Endothelial cell (in vitro differentiated cells): ENCODE results near the gene RAMP1. TPM values are rescaled to one million over a fixed set of nuclear protein-coding genes. Genes with fewer than 3 reads are reported as not detected.
"Not testable (repeated sequence)": the region's sequence is repeated elsewhere in the genome, so short reads cannot be mapped to it uniquely, and the experiment has no call there.

Experiments used
- DNase-seq: peaks from one replicate; pipeline ENCODE4 v3.0.0; 2021; ENCODE audit warnings: low spot score
- H3K27ac Mint-ChIP-seq: one replicate; pipeline ENCODE4 v1.8.0; 2021; ENCODE audit warnings: mixed read lengths, inconsistent platforms; ENCODE audit not compliant: unreplicated experiment
- H3K27me3 Mint-ChIP-seq: one replicate; pipeline ENCODE4 v1.8.0; 2021; ENCODE audit warnings: mild to moderate bottlenecking, moderate library complexity, mixed read lengths, inconsistent platforms; ENCODE audit not compliant: unreplicated experiment
- H3K36me3 Mint-ChIP-seq: one replicate; pipeline ENCODE4 v1.8.0; 2021; ENCODE audit warnings: mild to moderate bottlenecking, low read depth, mixed read lengths, inconsistent platforms; ENCODE audit not compliant: unreplicated experiment
- H3K4me1 Mint-ChIP-seq: one replicate; pipeline ENCODE4 v1.8.0; 2021; ENCODE audit warnings: mild to moderate bottlenecking, mixed read lengths, inconsistent platforms; ENCODE audit not compliant: unreplicated experiment
- H3K4me3 Mint-ChIP-seq: one replicate; pipeline ENCODE4 v1.8.0; 2021; ENCODE audit warnings: mild to moderate bottlenecking, mixed read lengths, inconsistent platforms; ENCODE audit not compliant: unreplicated experiment
- H3K9me3 Mint-ChIP-seq: one replicate; pipeline ENCODE4 v1.8.0; 2021; ENCODE audit warnings: mixed read lengths, inconsistent platforms; ENCODE audit not compliant: unreplicated experiment
- total RNA-seq: library from RNA; stranded (reverse); fragmentation: NEBNext Ultra II Directional; extraction: Animal tissue kit (Norgen Biotek cat#: 25700); gene quantifications from one replicate; pipeline ENCODE4 v1.2.1, GENCODE V29; 2021; ENCODE audit not compliant: unreplicated experiment
- TF ChIP-seq, protein P1 (sequence below): fragments of 200-600 bp; sonication (generic); IDR thresholded peaks from one replicate; pipeline ENCODE4 v1.5.0; 2021; ENCODE audit warnings: antibody characterized with exemption; ENCODE audit not compliant: unreplicated experiment

The RAMP1 gene
- total RNA-seq, 1 donor from 2014 or later: 2.2 TPM

DNA sequence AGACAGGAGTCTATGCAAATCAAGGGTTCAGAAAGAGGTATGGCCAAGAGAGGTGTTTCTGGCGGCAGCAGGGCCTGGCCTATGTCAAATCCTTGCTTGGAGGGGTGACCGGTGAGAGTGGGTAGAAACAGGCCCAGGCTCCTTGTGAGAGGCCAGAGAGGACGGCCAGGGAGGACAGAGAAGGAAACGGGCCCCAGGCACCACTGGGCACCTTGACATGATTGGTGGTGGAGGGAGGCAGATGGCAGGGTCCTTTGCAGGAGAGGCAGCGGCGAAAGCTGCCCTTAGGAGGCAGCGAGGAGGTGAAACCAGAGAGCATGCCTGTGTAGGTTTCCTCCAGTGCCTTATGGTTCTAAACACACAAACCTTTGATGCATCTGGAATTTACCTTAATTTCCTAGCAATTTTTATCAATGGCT lies 6.2 kb downstream of the RAMP1 start:
- H3K27ac Mint-ChIP-seq: no peak overlapping the region
- DNase-seq: no peak
- TF ChIP-seq, protein P1, sequence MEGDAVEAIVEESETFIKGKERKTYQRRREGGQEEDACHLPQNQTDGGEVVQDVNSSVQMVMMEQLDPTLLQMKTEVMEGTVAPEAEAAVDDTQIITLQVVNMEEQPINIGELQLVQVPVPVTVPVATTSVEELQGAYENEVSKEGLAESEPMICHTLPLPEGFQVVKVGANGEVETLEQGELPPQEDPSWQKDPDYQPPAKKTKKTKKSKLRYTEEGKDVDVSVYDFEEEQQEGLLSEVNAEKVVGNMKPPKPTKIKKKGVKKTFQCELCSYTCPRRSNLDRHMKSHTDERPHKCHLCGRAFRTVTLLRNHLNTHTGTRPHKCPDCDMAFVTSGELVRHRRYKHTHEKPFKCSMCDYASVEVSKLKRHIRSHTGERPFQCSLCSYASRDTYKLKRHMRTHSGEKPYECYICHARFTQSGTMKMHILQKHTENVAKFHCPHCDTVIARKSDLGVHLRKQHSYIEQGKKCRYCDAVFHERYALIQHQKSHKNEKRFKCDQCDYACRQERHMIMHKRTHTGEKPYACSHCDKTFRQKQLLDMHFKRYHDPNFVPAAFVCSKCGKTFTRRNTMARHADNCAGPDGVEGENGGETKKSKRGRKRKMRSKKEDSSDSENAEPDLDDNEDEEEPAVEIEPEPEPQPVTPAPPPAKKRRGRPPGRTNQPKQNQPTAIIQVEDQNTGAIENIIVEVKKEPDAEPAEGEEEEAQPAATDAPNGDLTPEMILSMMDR: no peak
- peaks cover 6% of the 10 kb centered on the region for H3K4me1 Mint-ChIP-seq
- peaks cover 9% of the 10 kb centered on the region for H3K27me3 Mint-ChIP-seq
- no peaks in the 10 kb centered on the region for H3K36me3 Mint-ChIP-seq
- H3K4me3 Mint-ChIP-seq: no peak overlapping the region
- no peaks in the 10 kb centered on the region for H3K9me3 Mint-ChIP-seq

DNA sequence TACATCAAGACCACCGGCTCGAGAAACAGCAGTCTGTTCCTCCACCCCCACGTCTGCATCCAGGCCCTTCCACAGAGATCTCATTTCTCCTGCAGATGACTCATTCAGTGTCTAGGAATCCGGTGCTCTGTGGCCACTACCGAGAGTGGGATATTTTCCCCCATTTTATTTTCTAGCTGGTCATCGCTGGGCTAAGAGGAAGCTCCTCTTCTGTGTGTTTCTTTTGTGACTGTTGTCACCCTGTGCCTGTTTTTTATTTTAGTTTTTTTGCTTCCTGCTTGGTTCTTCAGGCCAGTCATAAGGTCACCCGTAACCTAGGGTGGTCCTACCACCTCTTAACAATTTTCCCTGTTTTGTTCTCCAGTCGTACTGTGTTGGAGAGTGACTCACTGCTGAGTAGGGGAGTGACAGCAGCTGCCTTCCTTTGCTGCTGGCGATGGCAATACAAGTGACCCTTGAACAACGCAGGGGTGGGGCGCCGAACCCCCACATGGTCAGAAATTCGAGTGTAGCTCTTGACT lies 6.7 kb downstream of the RAMP1 start:
- no peaks in the 10 kb centered on the region for H3K36me3 Mint-ChIP-seq
- TF ChIP-seq, protein P1: no peak
- H3K4me3 Mint-ChIP-seq: no peak overlapping the region
- no peaks in the 10 kb centered on the region for H3K9me3 Mint-ChIP-seq
- H3K4me1 Mint-ChIP-seq: peaks cover 8% of the 10 kb centered on the region
- no peak for DNase-seq
- no peak overlapping the region for H3K27ac Mint-ChIP-seq
- peaks cover 9% of the 10 kb centered on the region for H3K27me3 Mint-ChIP-seq

DNA sequence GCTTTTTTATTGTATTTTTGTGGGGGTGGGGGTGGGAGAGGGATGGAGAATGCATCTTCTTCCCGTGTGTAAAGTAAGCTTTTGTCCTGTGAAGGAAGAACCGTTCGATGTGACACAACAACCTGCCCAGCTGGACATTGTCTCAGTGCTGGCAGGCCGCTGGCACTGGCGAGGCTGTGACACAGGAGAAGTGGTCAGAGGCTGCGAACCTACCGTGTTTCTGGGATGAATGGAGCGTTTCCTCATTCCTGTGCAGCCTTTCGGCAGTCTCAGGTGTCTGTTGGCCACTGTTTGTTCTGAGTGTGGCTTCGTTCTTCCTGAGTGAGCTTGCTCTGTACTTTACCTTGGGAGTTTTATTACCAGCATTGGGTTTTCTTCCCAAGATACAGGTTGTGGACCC lies 8.0 kb downstream of the RAMP1 start:
- TF ChIP-seq, protein P1: no peak
- H3K36me3 Mint-ChIP-seq: no peaks in the 10 kb centered on the region
- H3K27me3 Mint-ChIP-seq: peaks cover 9% of the 10 kb centered on the region
- H3K4me3 Mint-ChIP-seq: no peak overlapping the region
- peaks cover 12% of the 10 kb centered on the region for H3K4me1 Mint-ChIP-seq
- no peak overlapping the region for H3K27ac Mint-ChIP-seq
- DNase-seq: no peak
- no peaks in the 10 kb centered on the region for H3K9me3 Mint-ChIP-seq

DNA sequence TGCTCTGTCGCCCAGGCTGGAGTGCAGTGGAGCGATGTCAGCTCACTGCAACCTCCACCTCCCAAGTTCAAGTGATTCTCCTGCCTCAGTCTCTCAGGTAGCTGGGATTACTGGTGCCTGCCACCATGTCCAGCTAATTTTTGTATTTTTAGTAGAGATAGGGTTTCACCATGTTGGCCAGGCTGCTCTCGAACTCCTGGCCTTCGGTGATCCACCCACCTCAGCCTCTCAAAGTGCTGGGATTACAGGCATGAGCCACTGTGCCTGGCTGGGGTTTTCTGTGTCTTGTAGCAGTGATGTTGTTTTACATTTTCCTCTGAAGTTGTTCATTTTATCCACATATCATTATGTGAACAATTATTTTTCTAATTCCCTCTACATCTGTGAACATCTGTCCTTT lies 8.7 kb downstream of the RAMP1 start:
- not testable (repeated sequence) for H3K36me3 Mint-ChIP-seq, H3K27me3 Mint-ChIP-seq, H3K27ac Mint-ChIP-seq, H3K9me3 Mint-ChIP-seq, DNase-seq, H3K4me3 Mint-ChIP-seq
- peaks cover 12% of the 10 kb centered on the region for H3K4me1 Mint-ChIP-seq

DNA sequence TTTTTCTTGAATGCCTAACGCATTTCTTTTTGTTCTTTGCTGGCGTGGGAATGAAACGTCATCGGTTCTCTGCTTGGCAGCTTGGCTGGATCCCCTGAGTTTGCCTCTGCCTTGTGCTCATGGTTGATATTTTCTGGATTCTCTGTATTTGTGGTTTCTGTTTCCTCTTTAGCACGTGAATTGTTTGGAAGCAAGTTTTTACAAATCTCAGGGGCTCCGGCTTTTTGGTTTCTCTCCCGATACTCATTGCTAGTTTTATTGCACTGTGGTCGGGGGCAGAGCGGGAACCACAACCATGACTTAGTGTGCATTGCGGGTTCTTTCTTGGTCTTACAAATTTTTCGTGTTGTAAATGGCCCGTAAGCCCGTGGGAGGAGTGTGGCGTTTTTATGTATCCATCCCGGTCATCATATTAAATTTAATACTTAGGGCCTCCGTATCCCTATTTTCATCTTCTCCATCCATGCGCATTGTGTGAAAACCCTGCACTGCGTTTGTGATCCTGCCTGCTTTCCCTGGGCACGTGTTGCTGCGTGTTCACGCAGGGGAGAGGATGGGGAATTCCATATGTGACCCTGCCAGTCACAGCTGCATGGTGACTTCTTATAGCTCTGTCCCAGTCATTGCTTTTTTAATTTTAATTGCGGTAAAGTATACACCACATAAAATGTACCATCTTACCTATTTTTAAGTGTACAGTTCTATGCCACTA lies 9.4 kb downstream of the RAMP1 start:
- Mint-ChIP-seq H3K4me1 (peaks cover 12% of the 10 kb centered on the region), H3K9me3 (no peaks in the 10 kb centered on the region), H3K27ac (no peak overlapping the region), H3K36me3 (no peaks in the 10 kb centered on the region), H3K27me3 (peaks cover 9% of the 10 kb centered on the region), H3K4me3 (no peak overlapping the region)
- no peak for DNase-seq
- TF ChIP-seq, protein P1: no peak
